Measurements from ENCODE around the gene CXXC1. TPM values are rescaled to one million over a fixed set of nuclear protein-coding genes. Genes with fewer than 3 reads are reported as not detected.
A peak's percentile ranks its signal among the peaks of the same experiment; 100 is the strongest.

Gene CXXC1
- total and polyA plus RNA-seq, 2 of the 13 experiments (the other 11 are each of a cell fraction or from before 2014, with no cell fraction given), result 32.9 to 39.0 TPM

GRCh38 chr18:50287441-50288347 is at the start of gene CXXC1 (continued):
- TF ChIP-seq ZBTB40 (IDR thresholded peaks at IDR 0.05) (no peak), ZBTB40 (CRISPR knock-in tag; IDR thresholded peaks at IDR 0.05) (no peak; the same call in 1 of the 2 replicates), NFKB2 (CRISPR knock-in tag; IDR thresholded peaks at IDR 0.05; ENCODE audit: borderline replicate concordance) (peak; percentile 20; the same call in 1 of the 2 replicates), PBX3 (CRISPR knock-in tag; IDR thresholded peaks at IDR 0.05; ENCODE audit: borderline replicate concordance) (no peak), NONO (IDR thresholded peaks at IDR 0.05) (no peak), NONO (CRISPR knock-in tag; conservative IDR thresholded peaks at IDR 0.05) (peak; percentile 80; the same call in 1 of the 2 replicates), ETV5 (CRISPR knock-in tag; IDR thresholded peaks at IDR 0.05; ENCODE audit: borderline replicate concordance) (peak; percentile 52; the same call in 1 of the 2 replicates), TGIF2 (CRISPR knock-in tag; IDR thresholded peaks at IDR 0.05) (no peak), ZIK1 (CRISPR knock-in tag; IDR thresholded peaks at IDR 0.05; ENCODE audit: borderline replicate concordance, low read depth) (0 out of 2 replicates have a peak, but pooled peaks have one; percentile 70), PITX1 (CRISPR knock-in tag; IDR thresholded peaks at IDR 0.05) (peak; percentile 26; the same call in 1 of the 2 replicates), PCBP1 (IDR thresholded peaks at IDR 0.05; ENCODE audit: borderline replicate concordance, low read depth, low read length) (no peak), CBX2 (IDR thresholded peaks at IDR 0.05; ENCODE audit: low read depth, low read length) (no peak), CBX2 (CRISPR knock-in tag; IDR thresholded peaks at IDR 0.05; ENCODE audit: low read depth) (no peak), SMC3 (IDR thresholded peaks at IDR 0.05; ENCODE audit: low read length) (no peak; the same call in 1 of the 2 replicates), PAXIP1 (CRISPR knock-in tag; conservative IDR thresholded peaks at IDR 0.05) (peak; percentile 40; the same call in 1 of the 2 replicates)
